ENCODE data around the gene KLHL40. TPM values are rescaled to one million over a fixed set of nuclear protein-coding genes. Genes with fewer than 3 reads are reported as not detected.
A peak's percentile ranks its signal among the peaks of the same experiment; 100 is the strongest.

Gene KLHL40
- total RNA-seq, 6 experiments from 2014 or later, result not detected

- H3K4me3 Mint-ChIP-seq, result peak overlapping the region; percentile 94
- H3K27me3 Mint-ChIP-seq (ENCODE audit: insufficient read depth), result peaks cover under 1% of the 10 kb centered on the region; the same call in 1 of the 2 replicates
These were observed 33.1 kb upstream of the KLHL40 start for GRCh38 chr3:42652251-42652610.

GRCh38 chr3:42652611-42653302, 32.6 kb upstream of the KLHL40 start:
- peak overlapping the region; percentile 86 for H3K27ac Mint-ChIP-seq
- TF ChIP-seq CTCF (IDR thresholded peaks at IDR 0.05), result no peak
- no peaks in the 10 kb centered on the region for H3K9me3 Mint-ChIP-seq
- peak; percentile 74 for DNase-seq
- H3K4me1 Mint-ChIP-seq (ENCODE audit: low read depth), result peaks cover 72% of the 10 kb centered on the region
- H3K27me3 Mint-ChIP-seq (ENCODE audit: insufficient read depth), result peaks cover 2% of the 10 kb centered on the region; the same call in 1 of the 2 replicates
- peak overlapping the region; percentile 94 for H3K4me3 Mint-ChIP-seq
- peaks cover 17% of the 10 kb centered on the region; the same call in 1 of the 2 replicates for H3K36me3 Mint-ChIP-seq (ENCODE audit: low read depth)

More at GRCh38 chr3:42652251-42652610, 33.1 kb upstream of the KLHL40 start:
- Mint-ChIP-seq H3K36me3 (ENCODE audit: low read depth) (peaks cover 18% of the 10 kb centered on the region; the same call in 1 of the 2 replicates), H3K27ac (peak overlapping the region; percentile 86), H3K4me1 (ENCODE audit: low read depth) (peaks cover 73% of the 10 kb centered on the region), H3K9me3 (no peaks in the 10 kb centered on the region)
- no peak for DNase-seq
- TF ChIP-seq CTCF (IDR thresholded peaks at IDR 0.05), result no peak

- Mint-ChIP-seq H3K36me3 (ENCODE audit: low read depth) (peaks cover 17% of the 10 kb centered on the region; the same call in 1 of the 2 replicates), H3K27ac (peak overlapping the region; percentile 86), H3K4me1 (ENCODE audit: low read depth) (peaks cover 67% of the 10 kb centered on the region), H3K9me3 (no peaks in the 10 kb centered on the region), H3K27me3 (ENCODE audit: insufficient read depth) (peaks cover 2% of the 10 kb centered on the region; the same call in 1 of the 2 replicates), H3K4me3 (peak overlapping the region; percentile 94)
- no peak for TF ChIP-seq CTCF (IDR thresholded peaks at IDR 0.05)
- no peak for DNase-seq
These were observed 32.1 kb upstream of the KLHL40 start for GRCh38 chr3:42653303-42653559.

GRCh38 chr3:42653560-42654330, 31.6 kb upstream of the KLHL40 start, which contains the start of gene ZBTB47:
TSS of gene ZBTB47 (plus strand) at chr3:42653697. CDS start at chr3:42658356, 4,659 bp downstream.
- Mint-ChIP-seq H3K27ac (peak within 1 kb of the TSS; percentile 86), H3K4me3 (peak within 1 kb of the TSS; percentile 94), H3K9me3 (no peaks in the 10 kb centered on the region), H3K36me3 (ENCODE audit: low read depth) (peaks cover 15% of the 10 kb centered on the region; the same call in 1 of the 2 replicates), H3K4me1 (ENCODE audit: low read depth) (peaks cover 65% of the 10 kb centered on the region), H3K27me3 (ENCODE audit: insufficient read depth) (peaks cover 2% of the 10 kb centered on the region; the same call in 1 of the 2 replicates)
- no peak for TF ChIP-seq CTCF (IDR thresholded peaks at IDR 0.05)
- no peak for DNase-seq

- peak; percentile 22 for DNase-seq
- Mint-ChIP-seq H3K36me3 (ENCODE audit: low read depth) (peaks cover 6% of the 10 kb centered on the region; the same call in 1 of the 2 replicates), H3K4me1 (ENCODE audit: low read depth) (peaks cover 56% of the 10 kb centered on the region), H3K27ac (peak overlapping the region; percentile 61; the same call in 1 of the 2 replicates), H3K9me3 (no peaks in the 10 kb centered on the region), H3K4me3 (peak overlapping the region; percentile 94), H3K27me3 (ENCODE audit: insufficient read depth) (peaks cover 2% of the 10 kb centered on the region; the same call in 1 of the 2 replicates)
- peak; percentile 64 for TF ChIP-seq CTCF (IDR thresholded peaks at IDR 0.05)
These were observed 30.8 kb upstream of the KLHL40 start for GRCh38 chr3:42654331-42655201.

All from HFFc6 (cell line).